H7 (cell line): ENCODE results near the gene F11R. TPM values are rescaled to one million over a fixed set of nuclear protein-coding genes. Genes with fewer than 3 reads are reported as not detected.
"Not testable (repeated sequence)": the region's sequence is repeated elsewhere in the genome, so short reads cannot be mapped to it uniquely, and the experiment has no call there.

Experiments
- DNase-seq: peaks from one replicate; pipeline ENCODE4 v3.0.0; 2012
- H3K27me3 ChIP-seq: 2 replicates; pipeline ENCODE4 v1.6.0; 2011; ENCODE audit warnings: mild to moderate bottlenecking, low read length; ENCODE audit not compliant: control insufficient read depth, insufficient read depth
- H3K36me3 ChIP-seq: replicated peaks from 2 replicates; pipeline ENCODE4 v1.5.1; 2011; ENCODE audit warnings: low read length; ENCODE audit not compliant: control insufficient read depth, insufficient read depth
- H3K4me3 ChIP-seq: 2 replicates; pipeline ENCODE4 v1.5.1; 2011; ENCODE audit warnings: low read depth, mild to moderate bottlenecking, control low read depth, low read length, moderate library complexity; ENCODE audit not compliant: insufficient read depth
- total RNA-seq: library from RNA; depleted of rRNA; stranded (reverse); fragments of >200 nt; shearing (Covaris generic); gene quantifications from 2 replicates; pipeline ENCODE4 v1.2.3, GENCODE V29; 2014

The F11R gene
- total RNA-seq, 1 experiment from 2014 or later: 211 TPM

- peaks cover 3% of the 10 kb centered on the region for H3K36me3 ChIP-seq
- H3K27me3 ChIP-seq: no peaks in the 10 kb centered on the region
- DNase-seq: no peak
- no peak overlapping the region for H3K4me3 ChIP-seq
These were observed 11.2 kb downstream of the F11R start for GRCh38 chr1:161009602-161010211.

DNA sequence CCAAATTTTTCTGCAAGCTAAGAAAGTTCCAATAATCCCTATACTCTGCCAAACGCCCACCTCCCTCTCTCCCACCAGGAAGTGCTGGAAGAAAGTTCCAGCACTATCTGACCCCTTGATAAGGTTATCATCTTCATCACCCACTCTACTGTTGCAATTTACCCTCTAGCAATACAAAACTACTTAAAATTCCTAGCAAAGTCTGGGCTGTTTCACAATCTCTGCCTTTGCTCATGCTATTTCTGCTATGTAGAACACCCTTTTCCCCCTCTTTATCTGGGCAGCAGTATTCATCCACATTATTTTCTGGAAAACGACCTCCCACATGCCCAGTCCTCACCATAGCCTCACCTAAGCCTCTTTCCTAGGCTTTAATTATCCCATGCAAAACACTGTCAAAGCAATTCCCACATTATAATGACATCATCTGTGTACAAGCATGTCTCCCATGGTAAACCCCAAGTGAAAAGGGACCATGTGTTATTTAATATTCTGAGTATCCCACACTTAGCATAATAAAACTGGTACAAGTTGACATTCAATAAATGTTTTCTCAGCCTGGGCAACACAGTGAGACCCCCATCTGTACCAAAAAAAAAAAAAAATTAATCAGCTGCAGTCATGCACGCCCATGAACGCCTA is 12.0 kb downstream of the F11R start:
- DNase-seq: no peak
- peaks cover 3% of the 10 kb centered on the region for H3K36me3 ChIP-seq
- H3K27me3 ChIP-seq: no peaks in the 10 kb centered on the region
- H3K4me3 ChIP-seq: no peak overlapping the region

DNA sequence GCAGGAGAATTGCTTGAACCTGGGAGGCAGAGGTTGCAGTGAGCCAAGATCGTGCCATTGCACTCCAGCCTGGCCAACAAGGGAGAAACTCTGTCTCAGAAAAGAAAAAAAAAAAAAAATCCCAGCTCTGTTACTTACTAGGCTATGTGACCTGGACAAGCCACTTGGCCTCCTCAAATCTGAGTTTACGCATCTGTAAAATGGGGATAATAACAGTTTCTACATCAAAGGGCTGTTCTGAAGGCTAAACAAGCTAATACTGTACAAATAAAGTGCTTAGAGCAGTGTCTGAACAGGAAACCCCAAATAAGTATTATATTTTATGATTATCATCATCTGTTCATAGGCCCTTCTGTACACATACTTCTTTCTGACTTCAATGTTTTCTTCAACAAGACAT is 13.6 kb downstream of the F11R start:
- Histone ChIP-seq H3K4me3 (no peak overlapping the region), H3K36me3 (peaks cover 2% of the 10 kb centered on the region), H3K27me3 (no peaks in the 10 kb centered on the region)
- DNase-seq: no peak

- H3K4me3 ChIP-seq: no peak overlapping the region
- H3K36me3 ChIP-seq: peaks cover 2% of the 10 kb centered on the region
- H3K27me3 ChIP-seq: no peaks in the 10 kb centered on the region
- no peak for DNase-seq
These were observed 14.4 kb downstream of the F11R start for GRCh38 chr1:161006563-161006962.

DNA sequence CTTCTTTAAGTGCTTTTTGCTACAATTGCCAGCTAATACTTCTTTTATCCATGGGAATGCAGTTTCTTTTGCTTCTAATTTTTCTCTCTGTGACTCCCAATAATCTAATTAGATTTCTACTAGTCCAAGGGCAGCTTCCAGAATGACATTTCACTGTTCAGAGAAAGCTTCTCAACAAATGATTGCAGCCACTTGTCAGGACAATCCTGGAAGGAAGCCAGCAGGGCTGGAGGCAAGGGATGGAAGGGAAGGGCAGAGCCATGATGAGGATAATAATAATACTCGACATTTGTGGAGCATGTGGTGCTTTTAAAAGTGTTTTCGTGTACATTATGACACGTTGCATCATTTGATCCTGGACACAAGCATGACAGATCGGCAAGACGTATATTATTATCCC is 19.4 kb downstream of the F11R start:
- no peak for DNase-seq
- H3K27me3 ChIP-seq: no peaks in the 10 kb centered on the region
- H3K4me3 ChIP-seq: no peak overlapping the region
- peaks cover 38% of the 10 kb centered on the region for H3K36me3 ChIP-seq

DNA sequence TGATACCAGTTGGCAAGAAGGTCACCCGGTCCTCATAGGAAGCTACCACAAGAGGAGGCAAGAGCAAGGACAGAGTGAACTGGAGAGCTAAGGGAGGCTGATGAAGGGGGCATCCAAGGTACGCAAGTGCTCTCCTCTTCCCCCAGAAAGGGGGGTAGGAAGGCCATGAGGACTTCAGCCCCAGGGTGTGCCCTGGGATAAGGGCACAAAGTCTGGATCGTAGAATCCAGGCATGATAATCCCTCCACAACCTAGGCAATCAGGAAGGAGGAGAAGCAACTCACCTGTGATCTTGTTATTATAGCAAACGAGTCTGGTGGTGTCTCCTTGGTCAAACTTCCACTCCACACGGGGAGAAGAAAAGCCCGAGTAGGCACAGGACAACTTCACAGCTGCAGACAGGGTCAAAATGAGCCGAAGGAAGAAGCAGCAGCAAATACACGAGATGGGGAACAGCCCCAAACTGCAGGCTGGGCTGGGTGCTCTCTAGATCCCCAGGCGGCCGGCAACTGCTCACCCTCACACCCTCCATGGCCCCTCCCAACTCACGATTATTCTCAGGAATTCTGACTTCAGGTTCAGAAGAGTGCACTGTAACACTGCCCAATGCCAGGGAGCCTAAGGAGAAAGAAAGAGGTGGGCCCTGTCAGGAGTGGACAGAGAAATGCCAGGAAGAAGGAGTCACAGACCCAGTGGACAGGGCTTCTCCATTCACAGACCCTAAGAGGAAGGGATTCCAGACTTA is 20.0 kb downstream of the F11R start:
- DNase-seq: no peak
- Histone ChIP-seq H3K36me3 (peaks cover 38% of the 10 kb centered on the region), H3K4me3 (no peak overlapping the region), H3K27me3 (no peaks in the 10 kb centered on the region)

DNA sequence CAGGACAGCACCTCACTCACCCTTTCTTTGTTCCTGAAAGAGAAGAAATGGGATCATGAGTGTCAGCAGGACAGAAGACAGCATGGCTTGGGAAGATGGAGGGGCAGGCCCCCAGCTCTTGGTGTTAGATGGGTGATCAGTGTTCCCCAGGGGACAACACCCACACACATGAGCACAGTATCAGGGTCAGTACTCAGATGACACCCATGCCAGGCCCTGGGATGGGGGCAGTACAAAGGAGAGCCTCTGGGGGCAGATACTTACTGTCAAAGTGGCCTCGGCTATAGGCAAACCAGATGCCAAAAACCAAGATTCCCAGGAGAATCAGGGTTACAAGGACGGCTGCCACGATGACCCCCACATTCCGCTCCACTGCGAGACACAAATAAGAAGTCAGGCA is 21.6 kb downstream of the F11R start:
- Histone ChIP-seq H3K4me3 (no peak overlapping the region), H3K27me3 (no peaks in the 10 kb centered on the region), H3K36me3 (peaks cover 38% of the 10 kb centered on the region)
- DNase-seq: no peak

GRCh38 chr1:160997323-160998038 is 23.5 kb downstream of the F11R start:
- H3K36me3 ChIP-seq: peaks cover 38% of the 10 kb centered on the region
- H3K27me3 ChIP-seq: no peaks in the 10 kb centered on the region
- DNase-seq: peak; percentile 74
- H3K4me3 ChIP-seq: no peak overlapping the region

- H3K27me3 ChIP-seq: no peaks in the 10 kb centered on the region
- H3K4me3 ChIP-seq: no peak overlapping the region
- DNase-seq: no peak
- H3K36me3 ChIP-seq: peaks cover 36% of the 10 kb centered on the region
These were observed 24.8 kb downstream of the F11R start for GRCh38 chr1:160996178-160996577.

DNA sequence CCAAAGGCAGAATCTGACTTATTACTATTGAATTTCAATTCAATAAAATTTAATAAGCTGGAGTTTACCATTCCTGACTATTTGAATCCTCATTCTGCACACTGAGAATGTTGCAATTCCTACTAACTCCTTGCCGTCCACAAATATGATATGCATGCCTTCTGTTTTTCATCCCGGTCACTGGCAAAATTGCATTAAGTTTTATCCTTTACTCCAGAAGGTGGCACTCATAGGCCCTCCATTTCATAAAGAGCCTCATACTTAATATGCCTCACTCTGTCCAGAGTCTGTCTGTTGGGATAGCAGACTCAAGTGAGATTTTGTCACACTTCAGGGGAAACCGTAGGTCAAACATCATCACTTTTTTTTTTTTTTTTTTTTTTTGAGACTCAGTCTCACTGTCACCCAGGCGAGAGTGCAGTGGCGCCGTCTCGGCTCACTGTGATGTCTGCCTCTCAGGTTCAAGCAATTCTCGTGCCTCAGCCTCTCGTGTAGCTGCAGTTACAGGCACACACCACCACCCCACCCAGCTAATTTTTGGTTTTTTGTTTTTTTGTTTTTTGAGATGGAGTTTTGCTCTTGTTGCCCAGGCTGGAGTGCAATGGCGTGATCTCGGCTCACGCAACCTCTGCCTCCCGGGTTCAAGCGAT is 27.3 kb downstream of the F11R start:
- peaks cover 12% of the 10 kb centered on the region for H3K36me3 ChIP-seq
- H3K4me3 ChIP-seq: no peak overlapping the region
- H3K27me3 ChIP-seq: no peaks in the 10 kb centered on the region
- no peak for DNase-seq

GRCh38 chr1:160992036-160992435 is 28.9 kb downstream of the F11R start:
- not testable (repeated sequence) for H3K36me3 ChIP-seq, DNase-seq, H3K27me3 ChIP-seq

DNA sequence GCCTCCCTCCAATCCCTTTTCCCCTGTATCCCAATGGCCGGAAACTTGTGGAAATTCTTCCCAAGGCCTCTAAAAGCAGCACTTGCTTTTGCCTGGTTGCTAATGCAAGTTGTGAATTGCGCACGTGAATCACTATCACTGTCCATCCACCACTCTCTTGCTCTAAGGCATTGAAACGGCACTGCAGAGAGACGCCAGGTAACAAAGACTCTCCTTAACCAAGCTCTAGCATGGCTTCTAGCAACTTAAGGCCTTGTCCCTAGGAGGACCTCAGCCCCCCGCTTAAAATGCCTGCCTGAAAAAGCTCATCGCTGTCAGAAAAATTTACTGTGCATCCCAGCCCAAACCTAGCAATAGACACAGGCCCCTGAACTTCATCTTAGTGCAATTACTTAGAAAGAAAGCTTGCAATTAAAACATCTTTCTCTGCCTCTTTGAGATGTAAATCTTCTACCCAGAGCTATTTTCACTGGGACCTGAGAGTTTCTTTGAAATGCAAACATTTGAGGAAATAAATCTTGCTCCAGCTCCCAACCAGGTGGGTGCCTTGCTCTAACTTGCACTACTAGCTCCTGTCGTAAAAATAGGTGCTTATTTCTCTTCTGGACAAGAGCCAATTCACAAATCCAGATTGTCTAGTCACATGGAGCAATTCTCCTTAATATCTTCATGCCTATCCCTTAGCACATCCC is 33.4 kb downstream of the F11R start:
- DNase-seq: peak; percentile 27
- Histone ChIP-seq H3K4me3 (no peak overlapping the region), H3K27me3 (no peaks in the 10 kb centered on the region), H3K36me3 (no peaks in the 10 kb centered on the region)

More at GRCh38 chr1:160992036-160992435, 28.9 kb downstream of the F11R start:
- not testable (repeated sequence) for H3K4me3 ChIP-seq

GRCh38 chr1:160985723-160986122 is 35.2 kb downstream of the F11R start:
- no peaks in the 10 kb centered on the region for H3K36me3 ChIP-seq
- H3K27me3 ChIP-seq: no peaks in the 10 kb centered on the region
- no peak for DNase-seq

More at GRCh38 chr1:160985723-160986122, 35.2 kb downstream of the F11R start:
- H3K4me3 ChIP-seq: no peak overlapping the region
